IgD-negative memory B cell (primary cell): ENCODE measurements around the gene PGGT1B. TPM values are rescaled to one million over a fixed set of nuclear protein-coding genes. Genes with fewer than 3 reads are reported as not detected.

Experiments
- polyA plus RNA-seq: library from polyadenylated mRNA; unstranded; fragments of 300-500 nt; fragmentation: Illumina TruSeq; gene quantifications from one replicate; pipeline ENCODE4 v1.2.3, GENCODE V29; 2021

The PGGT1B gene
- polyA plus RNA-seq, 1 donor from 2014 or later = 13.3 TPM

Other genes with a start within 250 kb of the PGGT1B start
- gene TRIM36, start 93.0 kb downstream of the PGGT1B start, polyA plus RNA-seq = not detected
- 10.8 TPM for gene CCDC112, start 33.8 kb upstream of the PGGT1B start, polyA plus RNA-seq